H1 (cell line): Measurements from ENCODE around the gene IKBIP. TPM values are rescaled to one million over a fixed set of nuclear protein-coding genes. Genes with fewer than 3 reads are reported as not detected.
A peak's percentile ranks its signal among the peaks of the same experiment; 100 is the strongest.

Experiments used
- CTCF ChIA-PET: fragments of 300-600 bp; sonication (Branson Sonifier 250); formaldehyde crosslinking; loops from one replicate; lab custom pipeline; 2021; ENCODE audit not compliant: partially characterized antibody; lab: Charles Lee
- POLR2A ChIA-PET: fragments of 300-600 bp; sonication (Branson Sonifier 250); formaldehyde crosslinking; loops from one replicate; lab custom pipeline; 2021; ENCODE audit warnings: inconsistent platforms; ENCODE audit not compliant: partially characterized antibody; lab: Charles Lee
- DNase-seq, 2 experiments: peaks; one replicate each; pipeline versions ENCODE4 v3.0.0 to v3.0.0-alpha.2; 2010 to 2022; ENCODE audit warnings: low spot score in 2 of 2, low read depth in 1 of 2, mixed read lengths in 1 of 2
- FAIRE-seq: peaks from 2 replicates; lab custom pipeline; 2011; peaks lifted over from hg19 to GRCh38; lab: Jason Lieb, UNC
- H2AFZ ChIP-seq: 2 replicates; pipeline ENCODE4 v1.8.1; 2012; ENCODE audit warnings: low read length, inconsistent platforms
- H2AK5ac ChIP-seq: 2 replicates; pipeline ENCODE4 v1.6.1; 2013; ENCODE audit warnings: low read depth, low read length
- H2BK120ac ChIP-seq: replicated peaks from 2 replicates; pipeline ENCODE3; 2013; ENCODE audit warnings: low read depth, low read length, inconsistent platforms
- H2BK12ac ChIP-seq: 2 replicates; pipeline ENCODE4 v1.6.1; 2013; ENCODE audit warnings: low read depth, low read length
- H2BK15ac ChIP-seq: 2 replicates; pipeline ENCODE4 v1.6.1; 2013; ENCODE audit warnings: low read length
- H2BK20ac ChIP-seq: 2 replicates; pipeline ENCODE4 v1.6.1; 2013; ENCODE audit warnings: low read length
- H2BK5ac ChIP-seq: 2 replicates; pipeline ENCODE4 v1.6.1; 2013; ENCODE audit warnings: low read depth, low read length
- H3K14ac ChIP-seq: 2 replicates; pipeline ENCODE4 v1.6.1; 2013; ENCODE audit warnings: inconsistent platforms; ENCODE audit not compliant: insufficient read length
- H3K18ac ChIP-seq: 2 replicates; pipeline ENCODE4 v1.6.1; 2013; ENCODE audit warnings: low read length; ENCODE audit errors: extremely low read depth
- H3K23ac ChIP-seq: 2 replicates; pipeline ENCODE4 v1.6.1; 2013; ENCODE audit warnings: inconsistent platforms; ENCODE audit not compliant: insufficient read length
- H3K23me2 ChIP-seq: 2 replicates; pipeline ENCODE4 v1.6.1; 2013; ENCODE audit warnings: low read depth, low read length
- H3K27ac ChIP-seq: 2 replicates; pipeline ENCODE4 v1.6.1; 2011; ENCODE audit warnings: low read depth, low read length, inconsistent platforms
- H3K27me3 ChIP-seq, 4 experiments: replicated peaks in 1 of 4; 1 replicate in 1 of 4; 2 replicates in 3 of 4; pipeline versions ENCODE4 v1.6.1 to v1.8.1; 2011 to 2013; ENCODE audit warnings: low read length in 3 of 4, mild to moderate bottlenecking in 3 of 4, inconsistent platforms in 2 of 4, mixed read lengths in 2 of 4, moderate library complexity in 1 of 4; ENCODE audit not compliant: control insufficient read depth in 3 of 4, insufficient read depth in 3 of 4; ENCODE audit errors: extremely low read depth in 1 of 4
- H3K36me3 ChIP-seq, 4 experiments: 2 replicates each; pipeline versions ENCODE4 v1.6.1 to v1.8.1; 2011 to 2013; ENCODE audit warnings: mild to moderate bottlenecking in 4 of 4, low read length in 3 of 4, moderate library complexity in 2 of 4, control low read depth in 1 of 4, inconsistent platforms in 1 of 4; ENCODE audit not compliant: insufficient read depth in 4 of 4, control insufficient read depth in 2 of 4
- H3K4ac ChIP-seq: replicated peaks from 2 replicates; pipeline ENCODE3; 2013; ENCODE audit warnings: low read length, low read depth, mixed read lengths, inconsistent platforms; ENCODE audit not compliant: insufficient read length
- H3K4me1 ChIP-seq, 4 experiments: replicated peaks in 1 of 4; 1 replicate in 1 of 4; 2 replicates in 3 of 4; pipeline versions ENCODE4 v1.6.1 to v1.8.1; 2011 to 2013; ENCODE audit warnings: low read length in 3 of 4, inconsistent platforms in 2 of 4, mixed read lengths in 1 of 4; ENCODE audit not compliant: insufficient read depth in 4 of 4, control insufficient read depth in 3 of 4
- H3K4me2 ChIP-seq, 2 experiments: 2 replicates each; pipeline versions ENCODE4 v1.6.1 to v1.8.1; 2011 to 2013; ENCODE audit warnings: low read depth in 2 of 2, low read length in 2 of 2, control low read depth in 1 of 2, inconsistent platforms in 1 of 2, mild to moderate bottlenecking in 1 of 2; ENCODE audit not compliant: insufficient read depth in 1 of 2
- H3K4me3 ChIP-seq, 4 experiments: fragments of 200-600, 300-600 bp in 1 of 4; sonication (generic), shearing (Covaris generic), sonication (Bioruptor Twin) in 1 of 4; 2 replicates each; pipeline versions ENCODE4 v1.5.1 to v1.8.1; 2011 to 2016; ENCODE audit warnings: low read length in 4 of 4, low read depth in 3 of 4, control low read depth in 2 of 4, inconsistent platforms in 2 of 4, mild to moderate bottlenecking in 2 of 4, mixed read lengths in 1 of 4, moderate library complexity in 1 of 4; ENCODE audit not compliant: insufficient read depth in 2 of 4; ENCODE audit errors: extremely low read depth in 1 of 4
- H3K56ac ChIP-seq: replicated peaks from 2 replicates; pipeline ENCODE3; 2013; ENCODE audit warnings: low read depth, mild to moderate bottlenecking, mixed read lengths, low read length, inconsistent platforms; ENCODE audit not compliant: insufficient read length
- H3K79me1 ChIP-seq: 2 replicates; pipeline ENCODE4 v1.6.1; 2013; ENCODE audit warnings: low read depth, low read length, control low read depth
- H3K79me2 ChIP-seq, 2 experiments: 2 replicates each; pipeline versions ENCODE4 v1.6.1 to v1.8.1; 2012 to 2013; ENCODE audit warnings: low read length in 2 of 2, mild to moderate bottlenecking in 2 of 2, inconsistent platforms in 1 of 2; ENCODE audit not compliant: insufficient read depth in 2 of 2, control insufficient read depth in 1 of 2
- H3K9ac ChIP-seq, 4 experiments: replicated peaks in 1 of 4; 1 replicate in 1 of 4; 2 replicates in 3 of 4; pipeline versions ENCODE4 v1.6.1 to v1.8.1; 2011 to 2013; ENCODE audit warnings: low read depth in 3 of 4, low read length in 3 of 4, control low read depth in 2 of 4, mild to moderate bottlenecking in 2 of 4, moderate library complexity in 2 of 4, inconsistent platforms in 1 of 4; ENCODE audit errors: extremely low read depth in 1 of 4
- H3K9me3 ChIP-seq, 2 experiments: 2 replicates each; pipeline versions ENCODE4 v1.6.1 to v1.8.1; 2012 to 2013; ENCODE audit warnings: mild to moderate bottlenecking in 2 of 2, moderate library complexity in 2 of 2, control low read depth in 1 of 2, inconsistent platforms in 1 of 2, low read depth in 1 of 2, low read length in 1 of 2, mixed read lengths in 1 of 2; ENCODE audit not compliant: insufficient read depth in 2 of 2
- H4K20me1 ChIP-seq, 2 experiments: replicated peaks in 1 of 2; 2 replicates each; pipeline versions ENCODE3 to v1.8.1; 2011 to 2013; ENCODE audit warnings: inconsistent platforms in 2 of 2, low read length in 2 of 2, mild to moderate bottlenecking in 1 of 2; ENCODE audit not compliant: insufficient read depth in 2 of 2, control insufficient read depth in 1 of 2
- H4K5ac ChIP-seq: 2 replicates; pipeline ENCODE4 v1.6.1; 2013; ENCODE audit warnings: low read length, low read depth, mixed read lengths, inconsistent platforms; ENCODE audit not compliant: insufficient read length
- H4K8ac ChIP-seq: 2 replicates; pipeline ENCODE4 v1.8.0; 2013; ENCODE audit warnings: mild to moderate bottlenecking, moderate library complexity, low read length, inconsistent platforms; ENCODE audit not compliant: insufficient read depth; ENCODE audit errors: extremely low read depth
- H4K91ac ChIP-seq: replicated peaks from 2 replicates; pipeline ENCODE3; 2013; ENCODE audit warnings: low read length, mixed read lengths, inconsistent platforms; ENCODE audit not compliant: insufficient read length
- TBP ChIP-seq: IDR thresholded peaks from 2 replicates; pipeline ENCODE4 v1.6.1; 2011; ENCODE audit warnings: low read depth, low read length, improper control_type of control experiment
- WGBS, 2 experiments: shearing (Covaris generic) in 1 of 2; methylation state at CpG; one replicate each; pipeline versions ENCODE4 v1.1.6 to v1.1.7; 2013 to 2015; ENCODE audit warnings: low lambda C conversion rate in 2 of 2, mixed read lengths in 2 of 2, inconsistent platforms in 1 of 2, low coverage in 1 of 2, missing lambda C conversion rate in 1 of 2; ENCODE audit not compliant: insufficient replicate concordance in 2 of 2, insufficient coverage in 1 of 2, insufficient read length in 1 of 2; ENCODE audit errors: extremely low coverage in 1 of 2, missing lambda C conversion rate in 1 of 2; 5-methylcytosine and 5-hydroxymethylcytosine counted together
- polyA plus RNA-seq, 7 experiments: library from polyadenylated mRNA; depleted of rRNA in 3 of 7; stranded (reverse) in 5 of 7; unstranded in 2 of 7; fragments of >200 nt in 5 of 7; fragments of 200-250 nt in 2 of 7; gene quantifications; 1 replicate in 5 of 7; 2 replicates in 1 of 7; 4 replicates in 1 of 7; pipeline versions ENCODE4 v1.2.1 to v1.2.3, GENCODE V29; 2011 to 2013; ENCODE audit warnings: missing spikeins in 2 of 7, mixed read lengths in 2 of 7
- total RNA-seq: library from RNA; stranded (reverse); fragmentation: NEBNext Ultra II Directional; extraction: Animal tissue kit (Norgen Biotek cat#: 25700); gene quantifications from 2 replicates; pipeline ENCODE4 v1.2.1, GENCODE V29; 2021
- TF ChIP-seq, protein P1 (sequence below), 3 experiments: IDR thresholded peaks; 1 replicate in 2 of 3; 2 replicates in 1 of 3; pipeline versions ENCODE4 v1.5.1 to v1.6.1; 2011; ENCODE audit warnings: low read length in 3 of 3, mild to moderate bottlenecking in 3 of 3, inconsistent platforms in 2 of 3, low read depth in 1 of 3, moderate library complexity in 1 of 3; ENCODE audit not compliant: insufficient read depth in 1 of 3; ENCODE audit errors: control extremely low read depth in 1 of 3

IKBIP gene
- total and polyA plus RNA-seq, 2 of the 8 experiments (the other 6 are each of a cell fraction or from before 2014, with no cell fraction given), result 2.7 to 12.4 TPM

DNA sequence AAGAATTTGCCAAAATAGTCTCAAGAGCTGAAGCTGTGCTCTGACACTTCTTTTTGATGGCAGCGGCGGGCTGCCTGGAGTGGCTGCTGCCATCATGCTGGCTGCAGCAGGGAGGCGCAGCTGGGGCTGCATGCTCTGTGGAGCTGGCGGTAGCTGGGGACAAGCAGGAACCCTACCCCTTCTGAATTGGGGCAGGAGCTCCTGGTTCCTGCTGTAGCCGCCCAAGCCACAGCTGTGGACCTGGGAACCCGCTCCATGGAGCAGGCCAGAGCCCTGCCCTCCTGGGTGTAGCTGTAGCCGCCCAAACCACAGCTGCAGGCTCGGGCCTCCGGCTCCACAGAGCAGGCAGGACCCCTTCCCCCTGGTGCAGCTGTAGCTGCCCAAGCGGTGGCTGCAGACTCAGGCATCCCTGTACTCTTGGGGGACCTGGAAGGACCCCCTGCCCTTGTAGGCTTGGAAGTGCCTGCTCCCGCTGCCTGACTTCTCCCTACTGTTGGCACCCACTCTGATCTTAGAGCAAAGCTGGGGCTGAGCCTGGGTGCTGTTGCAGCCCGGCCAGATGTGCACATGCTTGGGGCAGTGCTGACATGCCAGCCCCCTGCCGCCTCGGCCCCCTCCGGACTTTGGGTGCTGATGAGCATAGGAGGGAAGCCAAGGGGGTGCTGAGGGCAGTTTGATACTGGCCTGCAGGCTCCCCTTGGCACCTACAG, 33.8 kb upstream of the IKBIP start:
- DNase-seq, result peak in 1 of 2 experiments; percentile 51
- Histone ChIP-seq H4K8ac (no peak overlapping the region), H3K23ac (no peak overlapping the region), H2AFZ (no peak overlapping the region), H3K18ac (no peak overlapping the region), H2BK120ac (no peak overlapping the region), H4K91ac (no peak overlapping the region), H3K23me2 (no peaks in the 10 kb centered on the region), H2BK5ac (no peak overlapping the region), H3K36me3 (peaks cover 2 to 27% (median 10%) of the 10 kb centered on the region in 4 experiments; a peak in 6 of 8 replicates), H3K56ac (no peak overlapping the region), H4K20me1 (no peaks in the 10 kb centered on the region), H3K4me3 (no peak overlapping the region), H4K5ac (no peak overlapping the region), H3K27ac (no peak overlapping the region), H3K14ac (no peak overlapping the region), H2BK12ac (no peak overlapping the region), H2BK20ac (no peak overlapping the region), H3K27me3 (no peaks in the 10 kb centered on the region), H3K4ac (no peak overlapping the region), H3K9me3 (no peaks in the 10 kb centered on the region), H3K79me2 (no peaks in the 10 kb centered on the region), H3K79me1 (no peaks in the 10 kb centered on the region), H3K9ac (no peak overlapping the region), H2BK15ac (no peak overlapping the region), H3K4me2 (no peak overlapping the region), H3K4me1 (no peaks in the 10 kb centered on the region), H2AK5ac (no peak overlapping the region)
- TF ChIP-seq, protein P1, sequence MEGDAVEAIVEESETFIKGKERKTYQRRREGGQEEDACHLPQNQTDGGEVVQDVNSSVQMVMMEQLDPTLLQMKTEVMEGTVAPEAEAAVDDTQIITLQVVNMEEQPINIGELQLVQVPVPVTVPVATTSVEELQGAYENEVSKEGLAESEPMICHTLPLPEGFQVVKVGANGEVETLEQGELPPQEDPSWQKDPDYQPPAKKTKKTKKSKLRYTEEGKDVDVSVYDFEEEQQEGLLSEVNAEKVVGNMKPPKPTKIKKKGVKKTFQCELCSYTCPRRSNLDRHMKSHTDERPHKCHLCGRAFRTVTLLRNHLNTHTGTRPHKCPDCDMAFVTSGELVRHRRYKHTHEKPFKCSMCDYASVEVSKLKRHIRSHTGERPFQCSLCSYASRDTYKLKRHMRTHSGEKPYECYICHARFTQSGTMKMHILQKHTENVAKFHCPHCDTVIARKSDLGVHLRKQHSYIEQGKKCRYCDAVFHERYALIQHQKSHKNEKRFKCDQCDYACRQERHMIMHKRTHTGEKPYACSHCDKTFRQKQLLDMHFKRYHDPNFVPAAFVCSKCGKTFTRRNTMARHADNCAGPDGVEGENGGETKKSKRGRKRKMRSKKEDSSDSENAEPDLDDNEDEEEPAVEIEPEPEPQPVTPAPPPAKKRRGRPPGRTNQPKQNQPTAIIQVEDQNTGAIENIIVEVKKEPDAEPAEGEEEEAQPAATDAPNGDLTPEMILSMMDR (IDR thresholded peaks at IDR 0.05; ENCODE audit: control extremely low read depth in 1 of 3, insufficient read depth in 1 of 3, low read depth in 1 of 3, low read length in 3 of 3), result peak; percentile 4 to 36 (median 26); a peak in 2 of 4 replicates
- TF ChIP-seq TBP, result no peak
- CTCF ChIA-PET, result interaction anchor here (0.6 to 1.9 kb wide), 10 partner anchors 13 to 320 kb away, joined by 3 to 8 read pairs (median 4); no protein-coding TSS in a partner anchor
- FAIRE-seq, result no peak
- 94% methylated on average over 10 of the region's 15 CpGs; no CpG with 5 or more reads in 1 of the 2 experiments for whole genome bisulfite sequencing, 2 experiments
- POLR2A ChIA-PET, result interaction anchor here (0.6 to 1.3 kb wide), 2 partner anchors 15 to 75 kb away, joined by 3 to 4 read pairs; no protein-coding TSS in a partner anchor
